Natural killer cell (primary cell): Measurements from ENCODE around the gene MRPL41. TPM values are rescaled to one million over a fixed set of nuclear protein-coding genes. Genes with fewer than 3 reads are reported as not detected.

Source experiments
- ATAC-seq, 3 donors: fragments of 150-1000 bp in 2 of 3; fragments of 200-7000 bp in 1 of 3; cut with Tn5 transposase; 1 replicate in 1 of 3; 2 replicates in 2 of 3; pipeline ENCODE4 v1.10.0; 2021; ENCODE audit warnings: mild to moderate bottlenecking in 2 of 3, moderate library complexity in 2 of 3
- DNase-seq, 2 donors: peaks; one replicate each; pipeline versions ENCODE4 v3.0.0 to v3.0.0-alpha.2; 2013 to 2021; ENCODE audit warnings: mixed read lengths in 1 of 2
- H3K27ac ChIP-seq: one replicate; pipeline ENCODE4 v1.5.1; 2013; ENCODE audit warnings: mild to moderate bottlenecking, low read length
- H3K27me3 ChIP-seq: one replicate; pipeline ENCODE4 v1.6.1; 2013; ENCODE audit warnings: low read length; ENCODE audit not compliant: control insufficient read depth, insufficient read depth
- H3K36me3 ChIP-seq: one replicate; pipeline ENCODE4 v1.6.1; 2013; ENCODE audit warnings: low read length; ENCODE audit not compliant: control insufficient read depth, insufficient read depth
- H3K4me1 ChIP-seq: one replicate; pipeline ENCODE4 v1.6.1; 2013; ENCODE audit warnings: low read length; ENCODE audit not compliant: control insufficient read depth, insufficient read depth
- H3K4me3 ChIP-seq: one replicate; pipeline ENCODE4 v1.5.1; 2013; ENCODE audit warnings: low read length
- H3K9me3 ChIP-seq: one replicate; pipeline ENCODE4 v1.6.1; 2013; ENCODE audit warnings: low read length; ENCODE audit not compliant: control insufficient read depth, insufficient read depth
- H3K27ac Mint-ChIP-seq, 2 donors: one replicate each; pipeline ENCODE4 v1.8.0; 2022; ENCODE audit warnings: mild to moderate bottlenecking in 2 of 2, mixed read lengths in 2 of 2, moderate library complexity in 1 of 2
- H3K27me3 Mint-ChIP-seq, 2 donors: one replicate each; pipeline ENCODE4 v1.8.0; 2022; ENCODE audit warnings: low read depth in 2 of 2, mixed read lengths in 2 of 2
- H3K36me3 Mint-ChIP-seq: one replicate; pipeline ENCODE4 v1.8.0; 2022; ENCODE audit warnings: mixed read lengths
- H3K4me1 Mint-ChIP-seq, 2 donors: one replicate each; pipeline ENCODE4 v1.8.0; 2022; ENCODE audit warnings: mixed read lengths in 2 of 2
- H3K4me3 Mint-ChIP-seq: one replicate; pipeline ENCODE4 v1.8.0; 2022; ENCODE audit warnings: mild to moderate bottlenecking, moderate library complexity, mixed read lengths
- H3K9me3 Mint-ChIP-seq, 2 donors: one replicate each; pipeline ENCODE4 v1.8.0; 2022; ENCODE audit warnings: mixed read lengths in 2 of 2
- CTCF ChIP-seq: fragments of 200-600 bp; IDR thresholded peaks from one replicate; pipeline ENCODE4 v1.8.0; 2022; ENCODE audit warnings: antibody characterized with exemption
- WGBS: methylation state at CpG from one replicate; pipeline ENCODE4 v1.1.7; 2013; ENCODE audit warnings: missing lambda C conversion rate; ENCODE audit not compliant: insufficient coverage; 5-methylcytosine and 5-hydroxymethylcytosine counted together
- intact Hi-C: fragments of 100-400 bp; cut with micrococcal nuclease; formaldehyde crosslinking; loops from one replicate; pipeline ENCODE4 v1.14.2; 2022
- total RNA-seq, 4 donors: library from RNA; stranded (reverse); fragments of 120-200 nt in 1 of 4; gene quantifications; one replicate each; pipeline versions ENCODE4 v1.2.3 to v1.2.4, GENCODE V29; 2013 to 2022

The MRPL41 gene
- total RNA-seq, 3 donors from 2014 or later (not counting 1 experiment from before 2014, with no cell fraction given) = 11.5 to 17.9 (median 16.8) TPM

GRCh38 chr9:137598943-137599342, 47.3 kb downstream of the MRPL41 start:
- Mint-ChIP-seq H3K4me3 (no peak overlapping the region), H3K27me3 (no peaks in the 10 kb centered on the region), H3K36me3 (no peaks in the 10 kb centered on the region), H3K27ac (no peak overlapping the region), H3K4me1 (peaks cover 7 to 11% of the 10 kb centered on the region in 2 donors), H3K9me3 (no peaks in the 10 kb centered on the region)
- no peaks in the 10 kb centered on the region for H3K36me3 ChIP-seq
- no peaks in the 10 kb centered on the region for H3K9me3 ChIP-seq
- intact Hi-C loops = no loop called here
- no peaks in the 10 kb centered on the region for H3K27me3 ChIP-seq
- DNase-seq (no peak), ATAC-seq (no peak)
- no peak for TF ChIP-seq CTCF
- WGBS = 95% methylated on average over 8 of the region's 8 CpGs
- H3K4me3 ChIP-seq = no peak overlapping the region
- H3K27ac ChIP-seq = no peak overlapping the region
- H3K4me1 ChIP-seq = no peaks in the 10 kb centered on the region

Other genes with a start within 250 kb of the MRPL41 start
- 1 to 10 TPM in 2 of 3 donors, under 1 TPM in 1; 0.88 to 2.3 (median 1.2) TPM for gene NRARP, start 249.6 kb upstream of the MRPL41 start, total RNA-seq
- gene EXD3, start 128.7 kb upstream of the MRPL41 start, total RNA-seq = 10 to 100 TPM; 28.0 to 35.3 (median 29.6) TPM
- gene NOXA1, start 128.5 kb upstream of the MRPL41 start, total RNA-seq = 1 to 10 TPM; 4.7 to 10.0 (median 7.7) TPM
- gene ENTPD8, start 110.5 kb upstream of the MRPL41 start, total RNA-seq = not detected
- 100 to 1,000 TPM in 1 of 3 donors, 10 to 100 TPM in 2; 78.1 to 111 (median 87.8) TPM for gene NSMF, start 92.5 kb upstream of the MRPL41 start, total RNA-seq
- 1 to 10 TPM; 4.3 to 6.4 (median 4.9) TPM for gene PNPLA7, start 1.5 kb upstream of the MRPL41 start, total RNA-seq
- gene DPH7, start 27.0 kb downstream of the MRPL41 start, total RNA-seq = 10 to 100 TPM; 39.5 to 51.0 (median 48.5) TPM
- gene ZMYND19, start 38.6 kb downstream of the MRPL41 start, total RNA-seq = 10 to 100 TPM in 2 of 3 donors, 1 to 10 TPM in 1; 6.5 to 18.8 (median 16.3) TPM
- 100 to 1,000 TPM in 1 of 3 donors, 10 to 100 TPM in 2; 80.7 to 105 (median 92.9) TPM for gene ARRDC1, start 53.8 kb downstream of the MRPL41 start, total RNA-seq
- gene EHMT1, start 67.1 kb downstream of the MRPL41 start, total RNA-seq = 100 to 1,000 TPM; 173 to 200 (median 176) TPM